Measurements from ENCODE around the gene AKR1E2.

The AKR1E2 gene

DNA sequence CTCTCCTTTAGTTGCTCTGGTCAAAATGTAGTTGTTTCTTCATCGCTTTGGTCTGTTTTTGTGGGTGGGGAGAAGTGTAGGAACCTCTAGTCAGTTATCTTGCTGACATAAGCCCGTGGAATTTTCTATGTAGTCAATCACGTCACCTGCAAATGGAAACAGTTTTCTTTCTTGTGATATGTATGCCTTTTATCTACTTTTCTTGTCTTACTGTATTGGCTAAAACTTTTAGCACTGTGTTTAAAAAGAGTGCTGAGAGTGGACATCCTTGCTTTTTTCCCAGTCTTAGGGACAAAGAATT, 42.3 kb downstream of the AKR1E2 start:
- TF ChIP-seq, protein P1, sequence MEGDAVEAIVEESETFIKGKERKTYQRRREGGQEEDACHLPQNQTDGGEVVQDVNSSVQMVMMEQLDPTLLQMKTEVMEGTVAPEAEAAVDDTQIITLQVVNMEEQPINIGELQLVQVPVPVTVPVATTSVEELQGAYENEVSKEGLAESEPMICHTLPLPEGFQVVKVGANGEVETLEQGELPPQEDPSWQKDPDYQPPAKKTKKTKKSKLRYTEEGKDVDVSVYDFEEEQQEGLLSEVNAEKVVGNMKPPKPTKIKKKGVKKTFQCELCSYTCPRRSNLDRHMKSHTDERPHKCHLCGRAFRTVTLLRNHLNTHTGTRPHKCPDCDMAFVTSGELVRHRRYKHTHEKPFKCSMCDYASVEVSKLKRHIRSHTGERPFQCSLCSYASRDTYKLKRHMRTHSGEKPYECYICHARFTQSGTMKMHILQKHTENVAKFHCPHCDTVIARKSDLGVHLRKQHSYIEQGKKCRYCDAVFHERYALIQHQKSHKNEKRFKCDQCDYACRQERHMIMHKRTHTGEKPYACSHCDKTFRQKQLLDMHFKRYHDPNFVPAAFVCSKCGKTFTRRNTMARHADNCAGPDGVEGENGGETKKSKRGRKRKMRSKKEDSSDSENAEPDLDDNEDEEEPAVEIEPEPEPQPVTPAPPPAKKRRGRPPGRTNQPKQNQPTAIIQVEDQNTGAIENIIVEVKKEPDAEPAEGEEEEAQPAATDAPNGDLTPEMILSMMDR (conservative IDR thresholded peaks at IDR 0.05; ENCODE audit: low read depth, low read length): no peak
- Histone ChIP-seq H4K20me1 (ENCODE audit: insufficient read depth) (no peaks in the 10 kb centered on the region), H3K79me2 (ENCODE audit: insufficient read depth, low read depth) (no peaks in the 10 kb centered on the region), H3K4me1 (ENCODE audit: low read depth, poor library complexity, severe bottlenecking) (no peaks in the 10 kb centered on the region), H3K9ac (no peak overlapping the region), H3K4me2 (no peak overlapping the region), H3K36me3 (ENCODE audit: insufficient read depth) (no peaks in the 10 kb centered on the region), H3K27ac (no peak overlapping the region), H2AFZ (ENCODE audit: low read depth) (no peak overlapping the region), H3K27me3 (ENCODE audit: insufficient read depth, low read depth) (no peaks in the 10 kb centered on the region), H3K4me3 (IDR thresholded peaks at IDR 0.05; ENCODE audit: insufficient read depth, low read depth, low read length) (no peak overlapping the region)

DNA sequence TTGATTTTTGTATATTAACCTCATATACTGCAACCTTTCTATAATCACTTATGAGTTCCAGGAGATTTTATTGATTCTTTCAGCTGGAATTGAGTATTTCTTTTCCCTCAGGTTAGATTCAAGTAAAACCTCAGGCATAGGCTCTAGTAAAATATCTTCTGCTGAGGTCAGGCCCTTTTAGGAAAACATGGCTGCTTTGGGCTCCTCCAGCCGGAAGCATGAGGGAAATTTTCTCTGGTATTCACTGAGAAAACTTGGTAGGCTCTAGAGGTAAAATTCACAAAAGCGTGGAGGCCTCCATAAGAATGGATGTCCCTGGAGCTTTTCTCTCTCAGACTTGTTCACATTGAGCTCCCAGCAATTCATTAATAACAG, 56.7 kb downstream of the AKR1E2 start:
- Histone ChIP-seq H2AFZ (ENCODE audit: low read depth) (no peak overlapping the region), H3K79me2 (ENCODE audit: insufficient read depth, low read depth) (no peaks in the 10 kb centered on the region)
- TF ChIP-seq, protein P1 (conservative IDR thresholded peaks at IDR 0.05; ENCODE audit: low read depth, low read length): no peak

DNA sequence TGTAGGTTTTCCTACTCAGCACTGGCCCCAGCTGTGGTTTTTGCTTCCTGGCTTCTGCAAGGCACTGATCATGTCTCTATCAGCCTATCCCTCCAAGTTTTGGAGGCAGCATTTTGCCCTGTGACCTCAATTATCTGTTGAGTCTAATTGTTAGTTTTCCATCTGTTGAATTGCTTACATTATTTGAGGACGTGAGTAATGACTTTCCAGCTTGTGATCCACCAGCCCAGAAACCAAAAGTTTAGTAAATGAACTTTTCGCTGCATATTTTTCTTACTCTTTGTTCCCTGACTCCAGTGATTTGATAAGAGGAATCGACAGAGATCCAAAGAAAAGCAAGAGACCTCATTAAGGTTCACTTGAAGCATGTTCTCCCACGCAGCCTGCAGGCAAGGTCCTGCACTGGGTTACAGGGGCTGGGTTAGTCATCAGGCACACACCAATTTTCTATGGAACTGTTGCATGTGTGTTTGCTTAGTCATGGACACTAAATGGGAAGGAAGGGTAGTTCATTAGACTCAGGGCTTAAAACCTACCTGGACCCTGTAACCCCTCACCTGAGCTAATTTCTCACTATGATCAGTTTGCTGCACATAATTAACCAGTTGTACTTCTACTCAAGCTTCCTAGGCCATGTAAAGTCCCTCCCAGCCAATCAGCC, 57.2 kb downstream of the AKR1E2 start:
- no peak overlapping the region for H3K9ac ChIP-seq
- H3K79me2 ChIP-seq (ENCODE audit: insufficient read depth, low read depth): no peaks in the 10 kb centered on the region
- no peak overlapping the region for H2AFZ ChIP-seq (ENCODE audit: low read depth)
- no peaks in the 10 kb centered on the region for H3K4me1 ChIP-seq (ENCODE audit: low read depth, poor library complexity, severe bottlenecking)
- H3K4me3 ChIP-seq (IDR thresholded peaks at IDR 0.05; ENCODE audit: insufficient read depth, low read depth, low read length): no peak overlapping the region
- TF ChIP-seq, protein P1 (conservative IDR thresholded peaks at IDR 0.05; ENCODE audit: low read depth, low read length): no peak
- H3K27ac ChIP-seq: no peak overlapping the region
- no peaks in the 10 kb centered on the region for H3K27me3 ChIP-seq (ENCODE audit: insufficient read depth, low read depth)
- no peaks in the 10 kb centered on the region for H4K20me1 ChIP-seq (ENCODE audit: insufficient read depth)
- H3K36me3 ChIP-seq (ENCODE audit: insufficient read depth): no peaks in the 10 kb centered on the region
- no peak overlapping the region for H3K4me2 ChIP-seq

More for the DNA sequence above, 56.7 kb downstream of the AKR1E2 start:
- Histone ChIP-seq H4K20me1 (ENCODE audit: insufficient read depth) (no peaks in the 10 kb centered on the region), H3K9ac (no peak overlapping the region), H3K36me3 (ENCODE audit: insufficient read depth) (no peaks in the 10 kb centered on the region), H3K4me3 (IDR thresholded peaks at IDR 0.05; ENCODE audit: insufficient read depth, low read depth, low read length) (no peak overlapping the region), H3K4me2 (no peak overlapping the region), H3K27ac (no peak overlapping the region), H3K27me3 (ENCODE audit: insufficient read depth, low read depth) (no peaks in the 10 kb centered on the region), H3K4me1 (ENCODE audit: low read depth, poor library complexity, severe bottlenecking) (no peaks in the 10 kb centered on the region)

DNA sequence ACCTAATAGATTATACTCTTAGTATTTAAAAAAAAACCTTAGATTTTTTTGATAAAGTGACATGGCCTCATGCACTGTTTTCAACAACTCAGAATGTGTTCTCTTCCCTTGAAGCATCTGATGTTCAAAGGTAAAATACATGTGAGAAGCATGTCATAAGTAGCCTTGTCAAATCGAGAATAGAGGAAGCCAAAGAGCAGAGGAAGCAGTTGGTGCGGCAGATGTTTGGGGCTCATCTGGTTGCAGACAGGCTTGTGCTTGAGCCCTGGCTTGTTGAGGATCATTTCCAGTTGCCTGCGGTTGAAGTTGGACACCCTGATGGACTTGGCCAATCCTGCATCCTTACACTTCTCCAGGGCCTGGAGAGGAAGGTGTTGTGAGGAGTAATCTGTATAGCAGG, 59.2 kb downstream of the AKR1E2 start:
- no peak overlapping the region for H3K4me2 ChIP-seq
- no peaks in the 10 kb centered on the region for H3K4me1 ChIP-seq (ENCODE audit: low read depth, poor library complexity, severe bottlenecking)

More for the DNA sequence above, 59.2 kb downstream of the AKR1E2 start:
- Histone ChIP-seq H3K27me3 (ENCODE audit: insufficient read depth, low read depth) (no peaks in the 10 kb centered on the region), H3K27ac (no peak overlapping the region), H4K20me1 (ENCODE audit: insufficient read depth) (no peaks in the 10 kb centered on the region), H3K9ac (no peak overlapping the region), H3K36me3 (ENCODE audit: insufficient read depth) (no peaks in the 10 kb centered on the region), H3K79me2 (ENCODE audit: insufficient read depth, low read depth) (no peaks in the 10 kb centered on the region), H3K4me3 (IDR thresholded peaks at IDR 0.05; ENCODE audit: insufficient read depth, low read depth, low read length) (no peak overlapping the region), H2AFZ (ENCODE audit: low read depth) (no peak overlapping the region)
- TF ChIP-seq, protein P1 (conservative IDR thresholded peaks at IDR 0.05; ENCODE audit: low read depth, low read length): no peak
